ENCODE measurements around the gene CD27.

- TF ChIP-seq, protein P1, sequence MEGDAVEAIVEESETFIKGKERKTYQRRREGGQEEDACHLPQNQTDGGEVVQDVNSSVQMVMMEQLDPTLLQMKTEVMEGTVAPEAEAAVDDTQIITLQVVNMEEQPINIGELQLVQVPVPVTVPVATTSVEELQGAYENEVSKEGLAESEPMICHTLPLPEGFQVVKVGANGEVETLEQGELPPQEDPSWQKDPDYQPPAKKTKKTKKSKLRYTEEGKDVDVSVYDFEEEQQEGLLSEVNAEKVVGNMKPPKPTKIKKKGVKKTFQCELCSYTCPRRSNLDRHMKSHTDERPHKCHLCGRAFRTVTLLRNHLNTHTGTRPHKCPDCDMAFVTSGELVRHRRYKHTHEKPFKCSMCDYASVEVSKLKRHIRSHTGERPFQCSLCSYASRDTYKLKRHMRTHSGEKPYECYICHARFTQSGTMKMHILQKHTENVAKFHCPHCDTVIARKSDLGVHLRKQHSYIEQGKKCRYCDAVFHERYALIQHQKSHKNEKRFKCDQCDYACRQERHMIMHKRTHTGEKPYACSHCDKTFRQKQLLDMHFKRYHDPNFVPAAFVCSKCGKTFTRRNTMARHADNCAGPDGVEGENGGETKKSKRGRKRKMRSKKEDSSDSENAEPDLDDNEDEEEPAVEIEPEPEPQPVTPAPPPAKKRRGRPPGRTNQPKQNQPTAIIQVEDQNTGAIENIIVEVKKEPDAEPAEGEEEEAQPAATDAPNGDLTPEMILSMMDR (IDR thresholded peaks at IDR 0.05), result no peak
- no peak for TF ChIP-seq POLR2A (IDR thresholded peaks at IDR 0.05)
Observed at GRCh38 chr12:6464531-6464930, 19.8 kb downstream of the CD27 start.

Measured in adrenal gland (tissue), 5 donors.